ENCODE measurements around the gene ACSF3. TPM values are rescaled to one million over a fixed set of nuclear protein-coding genes. Genes with fewer than 3 reads are reported as not detected.

The ACSF3 gene
- total RNA-seq, 1 donor from 2014 or later, result 78.0 TPM

- CTCF ChIA-PET, result no interaction called here
- no peak for DNase-seq
- no peaks in the 10 kb centered on the region for H3K36me3 Mint-ChIP-seq (ENCODE audit: low read depth)
- POLR2A ChIA-PET, result no interaction called here
- H3K4me3 Mint-ChIP-seq, result no peak overlapping the region
- peaks cover 3% of the 10 kb centered on the region for H3K27me3 Mint-ChIP-seq
- intact Hi-C loops (cut with micrococcal nuclease), result no loop called here
- H3K27ac Mint-ChIP-seq, result no peak overlapping the region
- no peaks in the 10 kb centered on the region for H3K9me3 Mint-ChIP-seq
- peaks cover 3% of the 10 kb centered on the region for H3K4me1 Mint-ChIP-seq
- TF ChIP-seq, protein P1, sequence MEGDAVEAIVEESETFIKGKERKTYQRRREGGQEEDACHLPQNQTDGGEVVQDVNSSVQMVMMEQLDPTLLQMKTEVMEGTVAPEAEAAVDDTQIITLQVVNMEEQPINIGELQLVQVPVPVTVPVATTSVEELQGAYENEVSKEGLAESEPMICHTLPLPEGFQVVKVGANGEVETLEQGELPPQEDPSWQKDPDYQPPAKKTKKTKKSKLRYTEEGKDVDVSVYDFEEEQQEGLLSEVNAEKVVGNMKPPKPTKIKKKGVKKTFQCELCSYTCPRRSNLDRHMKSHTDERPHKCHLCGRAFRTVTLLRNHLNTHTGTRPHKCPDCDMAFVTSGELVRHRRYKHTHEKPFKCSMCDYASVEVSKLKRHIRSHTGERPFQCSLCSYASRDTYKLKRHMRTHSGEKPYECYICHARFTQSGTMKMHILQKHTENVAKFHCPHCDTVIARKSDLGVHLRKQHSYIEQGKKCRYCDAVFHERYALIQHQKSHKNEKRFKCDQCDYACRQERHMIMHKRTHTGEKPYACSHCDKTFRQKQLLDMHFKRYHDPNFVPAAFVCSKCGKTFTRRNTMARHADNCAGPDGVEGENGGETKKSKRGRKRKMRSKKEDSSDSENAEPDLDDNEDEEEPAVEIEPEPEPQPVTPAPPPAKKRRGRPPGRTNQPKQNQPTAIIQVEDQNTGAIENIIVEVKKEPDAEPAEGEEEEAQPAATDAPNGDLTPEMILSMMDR (IDR thresholded peaks at IDR 0.05), result no peak
- no peak for ATAC-seq (ENCODE audit: low read depth)
Measured at GRCh38 chr16:89194340-89195311, 101.0 kb downstream of the ACSF3 start.

DNA sequence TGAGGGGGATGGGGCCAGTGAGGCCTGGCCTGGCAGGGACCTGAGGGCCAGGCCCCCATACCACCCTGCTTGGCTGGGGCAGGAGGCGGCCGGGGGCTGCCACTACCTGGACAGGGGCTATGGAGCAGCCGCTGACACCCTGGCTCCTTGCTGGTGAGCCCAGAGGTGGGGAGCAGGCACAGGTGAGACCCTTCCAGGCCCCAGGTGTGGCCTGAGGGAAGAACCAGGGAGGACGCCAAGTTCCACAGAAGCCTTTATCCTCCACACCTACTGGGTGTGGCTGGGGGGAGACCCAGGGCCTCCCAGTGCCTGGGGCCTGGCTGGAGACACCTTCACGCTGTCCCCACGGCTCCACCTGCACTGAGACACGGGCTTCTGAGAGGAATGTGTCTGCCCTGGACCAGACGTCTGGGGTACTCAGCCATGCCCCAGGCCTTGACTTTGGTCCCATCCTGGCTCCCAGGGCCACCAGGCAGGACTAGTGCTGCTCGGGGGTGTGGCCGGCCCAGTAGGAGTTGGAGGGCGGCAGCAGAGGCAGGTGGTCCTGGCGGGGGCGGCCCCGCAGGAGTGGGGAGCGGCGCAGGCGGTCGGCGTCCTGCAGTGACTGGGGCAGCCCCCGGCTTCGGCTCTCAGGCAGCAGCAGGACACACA, 102.0 kb downstream of the ACSF3 start:
- TF ChIP-seq, protein P1 (IDR thresholded peaks at IDR 0.05), result no peak
- Mint-ChIP-seq H3K27ac (no peak overlapping the region), H3K4me1 (peaks cover 8% of the 10 kb centered on the region), H3K4me3 (no peak overlapping the region), H3K36me3 (ENCODE audit: low read depth) (no peaks in the 10 kb centered on the region), H3K27me3 (peaks cover 10% of the 10 kb centered on the region), H3K9me3 (no peaks in the 10 kb centered on the region)
- DNase-seq (peak; percentile 14), ATAC-seq (ENCODE audit: low read depth) (no peak)
- intact Hi-C loops (cut with micrococcal nuclease), result no loop called here
- ChIA-PET CTCF (no interaction called here), POLR2A (no interaction called here)

- Mint-ChIP-seq H3K4me1 (peaks cover 7% of the 10 kb centered on the region), H3K9me3 (no peaks in the 10 kb centered on the region), H3K36me3 (ENCODE audit: low read depth) (no peaks in the 10 kb centered on the region), H3K4me3 (no peak overlapping the region), H3K27me3 (peaks cover 12% of the 10 kb centered on the region), H3K27ac (no peak overlapping the region)
- intact Hi-C loops (cut with micrococcal nuclease), result no loop called here
- DNase-seq (no peak), ATAC-seq (ENCODE audit: low read depth) (no peak)
- CTCF ChIA-PET, result no interaction called here
- TF ChIP-seq, protein P1 (IDR thresholded peaks at IDR 0.05), result no peak
- POLR2A ChIA-PET, result interaction anchor here (0.6 to 1.0 kb wide), 2 partner anchors 21 to 417 kb away, joined by 4 read pairs; partner anchors contain the start of gene ZNF778
Measured at GRCh38 chr16:89197033-89197632, 103.5 kb downstream of the ACSF3 start.

DNA sequence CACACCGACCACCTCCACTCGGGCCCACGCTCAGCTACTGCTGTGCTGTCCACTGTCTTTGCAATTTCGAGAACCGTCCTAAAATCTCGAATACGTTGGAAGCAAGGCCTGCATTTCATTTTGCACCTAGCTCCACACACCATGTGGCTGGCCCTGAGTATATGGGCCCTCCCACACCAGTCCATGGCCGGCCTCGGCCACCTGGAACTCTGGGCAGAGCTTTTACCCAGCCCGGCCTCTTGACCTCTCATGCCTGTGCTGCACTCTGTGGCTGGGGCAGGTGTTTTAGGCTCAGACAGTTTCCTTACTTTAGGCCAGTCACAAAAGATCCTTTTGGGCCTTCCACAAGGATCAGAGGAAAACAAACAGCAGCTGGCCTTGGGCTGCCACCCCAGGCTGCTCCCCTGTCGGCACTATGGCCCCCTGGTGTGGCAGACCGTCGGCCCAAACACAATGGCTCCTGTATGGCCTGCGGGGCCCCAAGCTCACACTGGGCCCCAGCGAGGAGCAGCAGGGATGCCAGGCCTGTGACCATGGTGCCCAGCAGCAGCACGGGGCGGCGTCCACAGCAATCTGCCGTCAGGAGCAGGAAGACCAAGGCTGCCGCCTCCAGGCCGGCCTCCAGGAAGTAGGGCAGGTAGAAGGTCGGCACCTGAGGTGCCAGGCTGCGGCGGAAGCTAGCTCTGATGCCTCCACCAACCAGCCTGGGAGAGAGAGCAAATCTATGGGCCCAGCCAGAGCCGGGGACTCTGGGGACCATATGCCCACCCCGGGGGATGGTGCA, 104.2 kb downstream of the ACSF3 start:
- no peak for ATAC-seq (ENCODE audit: low read depth)
- Mint-ChIP-seq H3K27ac (no peak overlapping the region), H3K36me3 (ENCODE audit: low read depth) (no peaks in the 10 kb centered on the region), H3K27me3 (peaks cover 16% of the 10 kb centered on the region), H3K4me3 (no peak overlapping the region), H3K9me3 (peaks cover 2% of the 10 kb centered on the region), H3K4me1 (peaks cover 11% of the 10 kb centered on the region)
- intact Hi-C loops (cut with micrococcal nuclease), result no loop called here
- TF ChIP-seq, protein P1 (IDR thresholded peaks at IDR 0.05), result no peak
- ChIA-PET CTCF (no interaction called here), POLR2A (no interaction called here)
- DNase-seq, result no peak

Measured in activated B cell treated with CpG ODN at 0.5 μM for 24 hours (primary cell).